Colon (tissue), 2 donors: Measurements from ENCODE around the gene CNPY1.

Experiments
- FAIRE-seq: peaks from 2 replicates; lab custom pipeline; 2012; peaks lifted over from hg19 to GRCh38; lab: Jason Lieb, UNC
- donor health status: control.
- donor health status: control.

Gene CNPY1

GRCh38 chr7:155558961-155559360, 12.6 kb upstream of the CNPY1 start:
- FAIRE-seq = no peak

- no peak for FAIRE-seq
These were observed 12.0 kb upstream of the CNPY1 start for GRCh38 chr7:155558351-155558750.

- FAIRE-seq = no peak
These were observed 11.4 kb upstream of the CNPY1 start for GRCh38 chr7:155557778-155558177.

- FAIRE-seq = no peak
These were observed 10.4 kb upstream of the CNPY1 start for GRCh38 chr7:155556763-155557162.

- no peak for FAIRE-seq
These were observed 8.8 kb upstream of the CNPY1 start for GRCh38 chr7:155555116-155555695.

GRCh38 chr7:155553871-155554270, 7.5 kb upstream of the CNPY1 start:
- FAIRE-seq = no peak

GRCh38 chr7:155551785-155552611, 5.6 kb upstream of the CNPY1 start:
- FAIRE-seq = no peak

- FAIRE-seq = no peak
These were observed 4.6 kb upstream of the CNPY1 start for GRCh38 chr7:155550916-155551315.

- no peak for FAIRE-seq
These were observed 2.9 kb upstream of the CNPY1 start for GRCh38 chr7:155549226-155549625.

- FAIRE-seq = no peak
These were observed 917 bp upstream of the CNPY1 start for GRCh38 chr7:155547161-155547791.

GRCh38 chr7:155545348-155545747, 1.0 kb downstream of the CNPY1 start:
- FAIRE-seq = no peak

GRCh38 chr7:155544485-155544884, 1.9 kb downstream of the CNPY1 start:
- no peak for FAIRE-seq

GRCh38 chr7:155543926-155544325, 2.4 kb downstream of the CNPY1 start:
- FAIRE-seq = no peak

- FAIRE-seq = no peak
These were observed 3.1 kb downstream of the CNPY1 start for GRCh38 chr7:155543011-155543876.

GRCh38 chr7:155541986-155542675, 4.2 kb downstream of the CNPY1 start:
- FAIRE-seq = no peak

GRCh38 chr7:155540553-155540952, 5.8 kb downstream of the CNPY1 start:
- no peak for FAIRE-seq

GRCh38 chr7:155538293-155538692, 8.1 kb downstream of the CNPY1 start:
- FAIRE-seq = no peak

- FAIRE-seq = no peak
These were observed 9.9 kb downstream of the CNPY1 start for GRCh38 chr7:155536451-155536850.

GRCh38 chr7:155534691-155535090, 11.7 kb downstream of the CNPY1 start:
- FAIRE-seq = no peak

GRCh38 chr7:155533827-155534690, 12.3 kb downstream of the CNPY1 start:
- no peak for FAIRE-seq
